IPS DF 6.9 (cell line): Measurements from ENCODE around the gene SLC35F3.

Source experiments
- DNase-seq: peaks from one replicate; pipeline ENCODE4 v3.0.0-alpha.2; 2013; ENCODE audit warnings: low read depth, low spot score
- H3K27ac ChIP-seq: one replicate; pipeline ENCODE4 v1.5.1; 2013; ENCODE audit warnings: low read length, control low read depth
- H3K27me3 ChIP-seq: 2 replicates; pipeline ENCODE4 v1.6.1; 2013; ENCODE audit warnings: mild to moderate bottlenecking, low read length; ENCODE audit not compliant: control insufficient read depth, insufficient read depth
- H3K36me3 ChIP-seq: 2 replicates; pipeline ENCODE4 v1.6.1; 2013; ENCODE audit warnings: low read length; ENCODE audit not compliant: control insufficient read depth, insufficient read depth
- H3K4me1 ChIP-seq: 2 replicates; pipeline ENCODE4 v1.6.1; 2013; ENCODE audit warnings: low read length; ENCODE audit not compliant: control insufficient read depth, insufficient read depth
- H3K4me3 ChIP-seq: 2 replicates; pipeline ENCODE4 v1.5.1; 2013; ENCODE audit warnings: mild to moderate bottlenecking, low read length
- H3K9me3 ChIP-seq: 2 replicates; pipeline ENCODE4 v1.6.1; 2013; ENCODE audit warnings: low read length, inconsistent platforms; ENCODE audit not compliant: control insufficient read depth, insufficient read depth
- WGBS: extraction: QIAGEN DNeasy Blood & Tissue Kit; methylation state at CpG from one replicate; pipeline ENCODE4 v1.1.7; 2013; ENCODE audit warnings: mixed read lengths, missing lambda C conversion rate; ENCODE audit not compliant: insufficient read length, insufficient coverage; 5-methylcytosine and 5-hydroxymethylcytosine counted together

The SLC35F3 gene

GRCh38 chr1:234261545-234261944, 357.1 kb downstream of the SLC35F3 start:
- Histone ChIP-seq H3K9me3 (no peaks in the 10 kb centered on the region), H3K27me3 (no peaks in the 10 kb centered on the region), H3K36me3 (no peaks in the 10 kb centered on the region), H3K4me1 (no peaks in the 10 kb centered on the region), H3K4me3 (no peak overlapping the region), H3K27ac (no peak overlapping the region)
- no peak for DNase-seq
- WGBS = no CpG with 5 or more reads among the region's 5 CpGs

DNA sequence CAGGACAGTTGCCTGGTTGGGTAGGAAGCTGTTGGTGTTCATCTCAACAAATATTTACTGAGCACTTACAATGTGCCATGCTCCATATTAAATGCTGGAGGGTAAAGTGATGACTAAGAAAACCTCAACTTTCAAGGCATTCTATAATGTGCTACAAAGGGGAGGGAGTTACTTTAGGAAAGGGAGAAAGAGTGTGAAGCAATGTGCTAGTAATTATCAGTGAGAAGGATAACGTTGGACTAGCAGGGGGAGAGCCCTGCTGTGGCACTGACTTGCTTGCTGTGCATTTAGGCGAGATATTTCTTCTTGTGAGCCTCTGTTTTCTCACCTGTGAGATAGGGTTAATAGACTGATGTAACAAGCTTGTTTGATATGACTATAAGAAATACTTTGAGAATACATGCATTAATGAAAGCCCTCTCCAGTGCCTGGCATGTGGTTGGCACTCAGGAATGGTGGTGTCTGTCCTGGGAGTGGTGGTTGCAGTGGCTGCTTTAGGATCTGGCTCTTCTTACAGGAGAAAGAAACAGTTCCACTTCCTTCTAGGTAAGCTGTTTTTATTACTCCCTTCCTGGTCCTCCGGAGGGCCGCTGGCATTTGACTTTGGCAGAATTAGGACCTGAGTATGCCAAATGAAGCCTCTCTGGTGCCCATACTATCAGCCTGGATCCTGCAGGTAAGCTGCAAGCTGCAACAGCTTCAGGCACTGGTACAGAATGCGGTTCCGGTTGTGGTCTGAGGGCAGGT, 357.7 kb downstream of the SLC35F3 start:
- H3K27ac ChIP-seq = no peak overlapping the region

DNA sequence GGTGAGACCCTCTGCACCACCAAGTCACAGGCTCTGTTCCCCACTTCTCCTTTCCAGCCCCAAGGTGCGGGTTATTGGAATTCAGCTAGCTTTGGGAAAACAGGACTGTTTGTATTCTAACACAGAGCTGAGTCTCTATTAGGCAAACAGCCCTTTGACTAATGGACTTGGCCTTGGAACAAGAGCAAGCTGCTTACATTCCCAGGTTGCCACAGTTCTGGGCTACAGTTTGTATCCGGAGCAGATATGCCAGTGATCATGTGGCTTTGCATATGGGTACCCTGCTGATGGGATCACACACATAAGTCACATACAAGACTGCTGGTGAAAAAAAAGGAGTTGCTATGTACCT, 358.3 kb downstream of the SLC35F3 start:
- no peaks in the 10 kb centered on the region for H3K9me3 ChIP-seq
- H3K4me3 ChIP-seq = no peak overlapping the region
- no peaks in the 10 kb centered on the region for H3K36me3 ChIP-seq
- no peak overlapping the region for H3K27ac ChIP-seq
- DNase-seq = no peak
- H3K4me1 ChIP-seq = no peaks in the 10 kb centered on the region
- no peaks in the 10 kb centered on the region for H3K27me3 ChIP-seq
- WGBS = no CpG with 5 or more reads among the region's 2 CpGs

More for the DNA sequence above, 357.7 kb downstream of the SLC35F3 start:
- Histone ChIP-seq H3K36me3 (no peaks in the 10 kb centered on the region), H3K27me3 (no peaks in the 10 kb centered on the region), H3K9me3 (no peaks in the 10 kb centered on the region), H3K4me3 (no peak overlapping the region), H3K4me1 (no peaks in the 10 kb centered on the region)
- WGBS = no CpG with 5 or more reads among the region's 6 CpGs
- DNase-seq = no peak

- Histone ChIP-seq H3K9me3 (no peaks in the 10 kb centered on the region), H3K4me1 (no peaks in the 10 kb centered on the region), H3K36me3 (no peaks in the 10 kb centered on the region), H3K27me3 (no peaks in the 10 kb centered on the region), H3K4me3 (no peak overlapping the region), H3K27ac (no peak overlapping the region)
- no CpG with 5 or more reads among the region's 5 CpGs for WGBS
- no peak for DNase-seq
Measured at GRCh38 chr1:234264832-234265231, 360.4 kb downstream of the SLC35F3 start.

- no peaks in the 10 kb centered on the region for H3K9me3 ChIP-seq
- no CpG with 5 or more reads among the region's 4 CpGs for WGBS
- no peaks in the 10 kb centered on the region for H3K27me3 ChIP-seq
Measured at GRCh38 chr1:234265321-234265720, 360.8 kb downstream of the SLC35F3 start.

GRCh38 chr1:234265861-234266260, 361.4 kb downstream of the SLC35F3 start:
- Histone ChIP-seq H3K36me3 (no peaks in the 10 kb centered on the region), H3K27me3 (no peaks in the 10 kb centered on the region), H3K9me3 (no peaks in the 10 kb centered on the region), H3K4me3 (no peak overlapping the region), H3K27ac (no peak overlapping the region), H3K4me1 (no peaks in the 10 kb centered on the region)
- DNase-seq = no peak
- WGBS = no CpG with 5 or more reads among the region's 1 CpG

More at GRCh38 chr1:234265321-234265720, 360.8 kb downstream of the SLC35F3 start:
- no peak overlapping the region for H3K27ac ChIP-seq
- no peak overlapping the region for H3K4me3 ChIP-seq
- DNase-seq = no peak
- no peaks in the 10 kb centered on the region for H3K36me3 ChIP-seq
- no peaks in the 10 kb centered on the region for H3K4me1 ChIP-seq

DNA sequence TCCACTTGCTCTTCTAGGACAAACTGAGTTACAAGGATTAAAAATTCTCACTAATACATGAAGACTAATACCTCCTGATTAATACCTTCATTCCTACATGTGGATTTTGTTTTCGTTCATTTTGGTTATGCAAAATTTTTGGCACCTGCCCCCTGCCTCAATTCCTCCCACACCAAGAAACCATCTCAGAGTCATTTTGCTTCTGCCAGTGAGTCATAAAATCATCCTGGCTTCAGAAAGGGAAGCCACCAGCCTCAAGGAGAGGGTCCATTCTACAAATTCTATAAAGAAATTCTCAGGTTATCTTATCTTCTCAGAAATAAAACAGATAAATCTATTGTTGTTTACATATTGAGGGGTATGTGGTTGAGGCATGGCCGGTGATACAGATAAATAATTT, 365.6 kb downstream of the SLC35F3 start:
- no peaks in the 10 kb centered on the region for H3K36me3 ChIP-seq
- no peaks in the 10 kb centered on the region for H3K9me3 ChIP-seq
- no peak for DNase-seq
- no peak overlapping the region for H3K27ac ChIP-seq
- WGBS = no CpG with 5 or more reads among the region's 2 CpGs
- H3K4me1 ChIP-seq = no peaks in the 10 kb centered on the region
- no peak overlapping the region for H3K4me3 ChIP-seq
- no peaks in the 10 kb centered on the region for H3K27me3 ChIP-seq

DNA sequence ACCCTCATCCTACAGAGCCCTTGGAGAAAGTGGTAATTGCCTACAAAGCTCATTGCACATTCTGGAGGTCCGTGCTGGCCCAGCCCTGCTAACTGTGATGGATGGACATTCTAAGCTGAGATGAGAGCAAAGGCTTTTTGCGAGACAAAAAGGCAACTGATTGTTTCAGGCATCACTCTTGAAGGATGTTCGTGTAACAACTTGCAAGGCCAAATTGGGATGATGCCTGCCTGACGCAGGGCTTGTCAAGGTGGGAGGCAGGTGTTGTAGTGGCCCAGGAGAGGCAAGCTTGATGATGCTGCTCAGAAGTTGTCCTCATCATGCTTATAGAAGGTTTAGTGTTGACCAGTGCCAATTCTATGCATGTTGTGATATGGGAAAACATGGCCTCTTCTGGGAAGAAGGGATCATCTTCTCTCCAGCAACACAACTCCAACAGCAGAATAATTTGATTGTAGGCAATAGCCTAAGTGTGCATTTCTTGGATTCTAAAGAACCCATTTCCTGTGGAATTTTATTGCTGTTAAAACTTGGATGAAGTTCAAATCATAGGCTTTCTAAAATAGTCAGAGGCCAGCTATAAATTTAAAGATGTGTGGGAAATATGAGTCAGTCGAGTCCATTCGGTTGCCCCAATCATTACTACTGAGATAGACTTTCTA, 366.2 kb downstream of the SLC35F3 start:
- no peaks in the 10 kb centered on the region for H3K4me1 ChIP-seq
- H3K4me3 ChIP-seq = no peak overlapping the region
- DNase-seq = no peak
- no peaks in the 10 kb centered on the region for H3K36me3 ChIP-seq
- no CpG with 5 or more reads among the region's 6 CpGs for WGBS
- no peaks in the 10 kb centered on the region for H3K9me3 ChIP-seq
- no peaks in the 10 kb centered on the region for H3K27me3 ChIP-seq
- H3K27ac ChIP-seq = no peak overlapping the region

DNA sequence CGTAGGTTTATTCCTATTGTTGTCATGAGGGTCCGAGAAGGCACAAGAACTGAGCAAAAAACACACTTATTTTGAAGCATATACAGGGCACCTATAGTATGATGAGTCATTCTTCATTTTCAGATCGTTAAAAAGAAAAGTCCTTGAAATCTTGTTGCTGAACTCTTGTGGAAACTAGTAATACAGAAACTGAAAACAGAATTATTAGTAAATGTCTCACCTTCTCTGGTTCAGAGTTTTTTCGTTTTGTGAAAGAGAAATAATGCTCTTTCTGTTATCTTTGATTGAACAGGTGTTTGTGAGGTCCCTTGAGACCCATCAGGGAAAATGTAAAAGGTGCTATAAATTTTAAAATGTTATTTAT, 366.7 kb downstream of the SLC35F3 start:
- no peak overlapping the region for H3K27ac ChIP-seq
- no CpG with 5 or more reads among the region's 4 CpGs for WGBS
- H3K4me1 ChIP-seq = no peaks in the 10 kb centered on the region
- no peaks in the 10 kb centered on the region for H3K9me3 ChIP-seq
- no peak for DNase-seq
- no peaks in the 10 kb centered on the region for H3K36me3 ChIP-seq
- H3K4me3 ChIP-seq = no peak overlapping the region
- H3K27me3 ChIP-seq = no peaks in the 10 kb centered on the region

GRCh38 chr1:234272656-234273312, 368.3 kb downstream of the SLC35F3 start:
- H3K4me3 ChIP-seq = no peak overlapping the region
- no peaks in the 10 kb centered on the region for H3K36me3 ChIP-seq
- no peaks in the 10 kb centered on the region for H3K4me1 ChIP-seq
- no peaks in the 10 kb centered on the region for H3K9me3 ChIP-seq
- no peak overlapping the region for H3K27ac ChIP-seq
- no peak for DNase-seq
- no CpG with 5 or more reads among the region's 9 CpGs for WGBS
- no peaks in the 10 kb centered on the region for H3K27me3 ChIP-seq
